Sigmoid colon (tissue), 4 donors: Measurements from ENCODE around the gene ZNF442.
"Not testable (repeated sequence)": the region's sequence is repeated elsewhere in the genome, so short reads cannot be mapped to it uniquely, and the experiment has no call there.

ENCODE experiments used
- CTCF ChIP-seq, 4 experiments: fragments of 450-650 bp in 3 of 4; fragments of 200-600 bp in 1 of 4; IDR thresholded peaks; one replicate each; pipeline ENCODE4 v1.5.1; 2016 to 2019; ENCODE audit warnings: antibody characterized with exemption in 4 of 4, mild to moderate bottlenecking in 3 of 4, moderate library complexity in 2 of 4
- EP300 ChIP-seq, 4 donors: sonication (generic); formaldehyde crosslinking; IDR thresholded peaks; one replicate each; pipeline ENCODE4 v1.6.1; 2017; ENCODE audit warnings: antibody characterized with exemption in 4 of 4
- POLR2A ChIP-seq, 2 donors: fragments of 450-650 bp; IDR thresholded peaks; one replicate each; pipeline ENCODE4 v1.6.1; 2016; ENCODE audit warnings: antibody characterized with exemption in 2 of 2, mild to moderate bottlenecking in 2 of 2, moderate library complexity in 2 of 2
- POLR2AphosphoS5 ChIP-seq, 4 donors: sonication (generic); formaldehyde crosslinking; IDR thresholded peaks; one replicate each; pipeline ENCODE4 v1.6.1; 2017; ENCODE audit warnings: antibody characterized with exemption in 4 of 4

- TF ChIP-seq CTCF, POLR2AphosphoS5, POLR2A, EP300 (IDR thresholded peaks at IDR 0.05): not testable (repeated sequence)
Observed at GRCh38 chr19:12386365-12386764, 20.9 kb upstream of the ZNF442 start.
